GM19351 (cell line): ENCODE results near the gene C10orf90.

ENCODE experiments used
- ATAC-seq: cut with Tn5 transposase; IDR thresholded peaks from one replicate; pipeline ENCODE4 v1.9.1; 2021; ENCODE audit warnings: mild to moderate bottlenecking, moderate library complexity; ENCODE audit not compliant: unreplicated experiment

The C10orf90 gene, protein sequence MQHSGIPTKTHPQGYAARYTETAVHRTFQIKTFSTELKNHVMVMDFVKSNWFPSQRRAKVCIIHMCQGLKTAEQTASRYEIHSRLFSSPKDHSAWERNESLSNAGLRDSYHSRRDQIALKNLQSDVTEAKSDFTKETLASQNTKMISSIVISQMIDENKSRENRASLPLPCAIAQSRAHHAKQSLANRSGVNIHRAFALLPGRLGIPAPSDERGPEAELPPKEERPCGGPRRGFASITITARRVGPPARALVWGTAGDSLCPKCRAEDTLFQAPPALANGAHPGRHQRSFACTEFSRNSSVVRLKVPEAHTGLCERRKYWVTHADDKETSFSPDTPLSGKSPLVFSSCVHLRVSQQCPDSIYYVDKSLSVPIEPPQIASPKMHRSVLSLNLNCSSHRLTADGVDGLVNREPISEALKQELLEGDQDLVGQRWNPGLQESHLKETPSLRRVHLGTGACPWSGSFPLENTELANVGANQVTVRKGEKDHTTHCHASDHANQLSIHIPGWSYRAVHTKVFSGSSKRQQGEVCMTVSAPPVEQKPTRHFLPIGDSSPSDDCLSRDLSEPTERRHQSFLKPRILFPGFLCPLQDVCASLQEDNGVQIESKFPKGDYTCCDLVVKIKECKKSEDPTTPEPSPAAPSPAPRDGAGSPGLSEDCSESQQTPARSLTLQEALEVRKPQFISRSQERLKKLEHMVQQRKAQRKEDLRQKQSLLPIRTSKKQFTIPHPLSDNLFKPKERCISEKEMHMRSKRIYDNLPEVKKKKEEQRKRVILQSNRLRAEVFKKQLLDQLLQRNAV

DNA sequence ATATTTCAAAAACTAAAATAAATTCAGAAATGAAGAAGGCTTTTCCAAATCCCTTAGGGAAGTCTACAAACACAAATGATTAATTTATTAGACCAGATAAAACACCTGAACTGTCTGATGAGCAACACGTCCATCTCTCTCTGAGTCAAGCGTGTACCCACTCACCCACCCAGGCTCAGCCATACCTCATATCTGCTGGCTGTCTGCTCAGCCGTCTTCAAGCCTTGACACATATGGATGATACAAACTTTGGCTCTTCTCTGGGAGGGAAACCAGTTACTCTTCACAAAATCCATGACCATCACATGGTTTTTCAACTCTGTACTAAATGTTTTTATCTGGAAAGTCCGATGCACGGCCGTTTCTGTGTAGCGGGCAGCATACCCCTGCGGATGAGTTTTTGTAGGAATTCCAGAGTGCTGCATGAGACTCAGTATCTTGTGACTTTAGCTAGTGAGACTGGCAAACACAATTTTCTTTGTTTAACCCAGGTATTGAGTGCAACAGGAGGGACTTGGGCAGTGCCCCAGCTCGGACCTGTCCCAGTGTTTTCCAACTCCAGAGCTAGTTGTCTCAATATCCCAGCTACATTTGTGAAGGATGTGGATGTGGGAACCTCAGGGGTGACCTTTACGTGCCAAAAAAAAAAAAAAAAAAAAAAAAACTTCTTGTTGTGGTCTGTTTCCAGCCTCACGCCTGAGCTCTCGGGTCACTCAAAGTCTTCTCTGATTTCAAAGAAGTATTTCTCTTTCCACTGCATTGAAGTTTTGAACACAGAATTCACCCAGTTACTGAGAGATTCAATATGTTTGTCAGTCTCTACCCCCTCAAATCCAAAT is at the start of gene C10orf90:
Gene C10orf90 (minus strand): TSS at position 638 of the 839 bp plus-strand sequence. CDS start 213 bp downstream, at position 425.
- no peak for ATAC-seq

DNA sequence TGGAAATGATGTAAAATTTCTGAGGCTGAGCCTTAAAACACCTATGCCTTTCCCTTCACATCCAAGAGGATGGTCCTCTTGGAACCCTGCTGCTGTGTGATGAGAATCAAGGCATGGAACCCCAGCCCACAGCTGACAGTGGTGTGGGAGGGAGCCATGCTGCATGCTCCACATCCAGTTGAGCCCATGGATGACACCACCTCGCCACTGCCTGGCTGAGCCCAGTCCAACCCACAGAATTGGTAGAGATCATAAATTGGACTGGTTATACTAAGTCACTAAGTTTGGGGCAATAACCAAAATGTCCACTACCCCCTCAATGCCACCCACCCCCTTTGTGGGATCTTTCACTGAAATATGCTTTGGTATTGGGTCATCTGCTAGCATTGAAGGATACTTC is 45.9 kb upstream of the C10orf90 start:
- no peak for ATAC-seq

DNA sequence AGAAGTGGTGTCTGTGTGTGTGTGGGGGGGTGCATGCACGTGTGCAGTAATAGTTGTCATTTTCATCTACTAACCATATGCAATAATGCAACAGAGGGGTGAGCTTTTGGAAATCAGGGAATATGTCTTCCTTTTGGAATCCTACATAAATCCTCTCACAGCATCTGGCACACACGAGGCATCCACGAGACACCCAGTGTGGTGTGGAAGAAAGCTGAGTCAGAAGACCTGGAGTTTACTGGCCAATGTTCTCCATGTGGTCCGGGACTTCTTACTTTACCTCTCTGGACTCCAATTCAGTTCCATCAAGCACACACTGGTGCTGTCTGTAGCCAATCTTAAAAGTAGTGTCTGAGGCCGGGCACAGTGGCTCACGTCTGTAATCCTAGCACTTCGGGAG is 43.1 kb upstream of the C10orf90 start:
- ATAC-seq = no peak

DNA sequence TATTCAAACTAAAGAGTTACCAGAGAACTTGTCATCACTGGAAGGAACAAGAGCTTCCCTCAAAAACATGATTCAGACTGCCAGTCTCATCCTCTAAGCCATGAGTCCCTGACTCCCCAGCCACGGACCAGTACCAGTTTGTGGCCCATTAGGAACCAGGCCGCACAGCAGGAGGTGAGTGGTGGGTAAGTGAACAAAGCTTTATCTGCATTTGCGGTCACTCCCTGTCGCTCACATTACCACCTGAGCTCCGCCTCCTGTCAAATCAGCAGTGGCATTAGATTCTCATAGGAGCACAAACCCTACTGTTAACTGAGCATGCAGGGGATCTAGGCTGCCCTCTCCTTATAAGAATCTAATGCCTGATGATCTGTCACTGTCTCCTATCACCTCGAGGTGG is 42.2 kb upstream of the C10orf90 start:
- ATAC-seq = no peak

DNA sequence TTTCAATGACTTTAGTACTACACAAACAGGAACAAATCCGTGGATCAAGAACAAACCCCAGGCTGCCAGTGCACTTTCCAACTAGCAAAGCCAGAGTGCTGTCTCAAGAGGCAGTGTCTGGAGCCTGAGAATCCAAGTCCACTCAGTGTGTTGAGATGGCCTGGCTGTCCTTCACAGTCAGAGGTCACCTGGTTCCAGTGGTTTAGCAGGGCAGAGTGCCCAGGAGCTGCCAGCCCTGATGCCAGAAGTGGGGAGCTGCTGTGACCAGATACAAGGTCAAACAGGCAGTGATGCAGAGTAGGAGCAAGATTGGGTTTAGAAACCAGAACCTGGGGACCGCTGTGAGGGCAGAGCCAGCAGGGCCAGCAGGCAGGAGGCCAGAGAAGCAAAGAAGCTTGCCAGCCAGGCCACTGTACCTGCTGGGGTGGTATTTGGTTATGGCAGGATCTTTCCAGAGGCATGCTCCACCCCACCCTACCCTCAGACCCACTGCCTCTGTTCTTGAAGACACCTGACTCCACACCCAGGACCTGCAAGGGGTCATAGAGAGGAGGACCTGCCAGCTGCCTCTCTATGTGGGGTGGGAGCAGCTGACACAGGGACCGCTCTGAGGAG is 35.6 kb upstream of the C10orf90 start:
- no peak for ATAC-seq

DNA sequence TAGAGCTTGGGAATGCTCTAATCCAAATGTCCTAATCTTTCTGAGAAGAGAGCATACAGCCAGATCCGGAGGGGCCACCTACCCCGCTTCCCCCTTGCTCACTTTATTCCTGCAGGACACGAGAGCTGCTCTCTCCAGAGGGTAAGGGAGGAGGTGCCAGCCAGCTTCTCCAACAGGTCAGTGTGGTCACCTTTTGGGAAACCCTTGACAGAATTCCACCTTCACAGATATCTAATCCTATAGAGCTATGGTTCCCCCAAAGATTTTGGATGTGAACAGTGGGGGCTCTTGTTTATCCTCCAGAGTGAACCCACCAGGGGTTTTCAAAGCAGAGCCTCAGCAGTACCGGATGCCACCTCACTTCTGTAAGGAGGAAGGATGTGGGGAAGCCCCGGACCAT is 34.6 kb upstream of the C10orf90 start:
- no peak for ATAC-seq

DNA sequence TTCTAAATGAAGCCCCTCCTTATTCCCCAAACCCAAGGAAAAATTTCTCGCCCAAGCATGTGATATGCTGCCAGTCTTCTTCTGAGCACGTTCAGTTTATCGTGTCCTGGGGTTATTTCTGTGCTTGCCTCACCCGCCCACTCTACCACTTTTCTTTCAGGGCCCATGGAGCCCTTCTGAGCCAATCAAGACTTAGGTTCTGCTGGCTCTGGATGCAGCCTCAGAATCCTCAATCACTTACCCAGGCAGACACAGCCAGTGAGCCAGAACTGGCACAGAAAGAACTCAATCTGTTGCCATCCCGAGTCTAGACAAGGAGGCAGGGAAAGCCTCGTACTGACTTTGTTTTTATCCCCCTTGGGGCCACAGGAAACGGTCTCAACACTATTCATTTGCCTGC is 34.2 kb upstream of the C10orf90 start:
- ATAC-seq = no peak

DNA sequence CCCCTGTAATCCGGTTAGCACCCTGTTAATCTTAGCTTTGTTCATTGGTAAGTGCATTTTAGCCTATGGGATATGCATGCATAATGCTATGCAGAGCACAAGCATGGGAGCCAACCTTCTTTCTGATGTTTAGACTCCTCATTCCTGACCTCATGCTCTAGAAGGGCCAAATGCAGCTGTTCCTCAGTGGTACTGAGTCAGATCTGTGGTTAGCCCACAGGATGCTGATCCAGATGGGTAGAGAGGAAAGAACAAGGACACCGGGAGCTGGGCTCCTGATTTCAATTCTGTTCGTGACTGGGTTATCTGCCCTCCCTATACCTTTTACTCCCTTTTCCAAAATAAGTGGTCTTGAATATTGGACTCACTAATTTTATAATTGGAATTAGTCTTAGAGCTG is 31.7 kb upstream of the C10orf90 start:
- no peak for ATAC-seq

DNA sequence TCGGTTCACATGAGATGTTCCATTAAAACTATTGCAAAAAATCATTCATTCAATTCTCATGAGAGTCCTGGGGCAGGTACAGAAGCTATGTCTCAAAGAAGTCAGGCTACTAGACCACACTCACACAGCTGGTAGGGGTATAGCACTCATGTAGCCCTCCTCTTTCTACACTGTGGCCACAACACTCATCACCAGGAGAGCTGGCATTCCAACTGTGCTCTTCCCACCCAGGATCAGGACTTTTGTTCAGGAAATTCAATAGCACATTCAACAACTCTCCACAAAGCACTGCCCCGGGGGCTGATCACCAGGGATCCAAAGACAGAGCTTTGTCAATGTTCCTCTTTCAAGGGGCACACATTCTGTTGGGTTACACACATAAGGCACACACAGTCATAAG is 31.0 kb upstream of the C10orf90 start:
- ATAC-seq = no peak

DNA sequence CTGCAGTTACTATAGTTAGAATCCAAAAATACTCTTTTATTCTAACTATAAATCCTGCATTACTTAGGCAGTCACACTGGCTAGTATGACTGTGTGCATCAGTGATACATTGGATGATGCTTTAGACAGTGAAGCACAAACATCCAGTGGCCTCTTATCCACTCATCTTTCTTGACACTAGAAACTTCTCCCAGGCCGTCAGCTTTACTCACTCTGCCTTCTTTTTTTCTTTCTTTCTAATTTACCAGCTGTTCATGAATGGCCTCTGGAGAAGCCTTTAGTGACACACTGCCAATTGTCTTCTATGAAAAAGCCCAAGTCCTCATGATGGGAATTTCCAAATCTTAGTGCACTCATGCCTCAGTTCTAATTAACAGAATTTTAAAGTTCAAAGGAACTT is 26.2 kb upstream of the C10orf90 start:
- no peak for ATAC-seq

DNA sequence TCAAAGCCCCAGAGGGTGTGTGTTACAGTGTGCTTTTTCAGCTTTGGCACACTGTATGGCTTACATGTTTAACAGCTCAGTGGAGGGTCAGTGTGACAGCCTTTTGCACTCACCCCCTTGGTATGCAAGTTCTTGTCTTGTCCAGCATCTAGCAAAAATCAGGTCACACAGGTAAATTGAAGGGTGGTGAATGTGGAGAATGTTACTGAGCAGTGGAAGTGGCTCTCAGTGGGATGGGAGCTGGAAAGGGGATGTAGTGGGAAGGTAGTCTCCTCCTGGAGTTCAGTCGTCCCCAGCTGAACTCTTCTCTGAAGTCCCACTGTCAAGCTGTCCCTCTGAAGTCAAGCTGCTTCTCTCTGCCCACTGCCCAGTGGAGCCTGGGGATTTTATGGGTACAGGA is 21.0 kb upstream of the C10orf90 start:
- ATAC-seq = no peak

DNA sequence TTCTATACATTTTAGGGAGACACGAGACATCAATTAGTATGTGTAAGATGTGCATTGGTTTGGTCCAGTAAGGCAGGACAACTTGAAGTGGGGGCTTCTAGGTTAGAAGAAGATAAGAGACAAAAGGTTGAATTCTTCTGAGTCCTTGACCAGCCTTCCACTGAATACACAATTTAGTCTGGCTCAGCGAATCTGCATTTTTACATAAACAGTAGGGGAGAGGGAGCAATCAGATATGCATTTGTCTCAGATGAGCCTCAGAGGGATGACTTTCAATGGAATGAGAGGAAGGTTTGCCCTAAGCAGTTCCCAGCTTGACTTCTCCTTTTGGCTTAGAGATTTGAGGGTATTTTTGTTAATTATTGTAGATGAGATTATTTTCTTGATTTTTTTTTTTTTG is 20.0 kb upstream of the C10orf90 start:
- no peak for ATAC-seq

DNA sequence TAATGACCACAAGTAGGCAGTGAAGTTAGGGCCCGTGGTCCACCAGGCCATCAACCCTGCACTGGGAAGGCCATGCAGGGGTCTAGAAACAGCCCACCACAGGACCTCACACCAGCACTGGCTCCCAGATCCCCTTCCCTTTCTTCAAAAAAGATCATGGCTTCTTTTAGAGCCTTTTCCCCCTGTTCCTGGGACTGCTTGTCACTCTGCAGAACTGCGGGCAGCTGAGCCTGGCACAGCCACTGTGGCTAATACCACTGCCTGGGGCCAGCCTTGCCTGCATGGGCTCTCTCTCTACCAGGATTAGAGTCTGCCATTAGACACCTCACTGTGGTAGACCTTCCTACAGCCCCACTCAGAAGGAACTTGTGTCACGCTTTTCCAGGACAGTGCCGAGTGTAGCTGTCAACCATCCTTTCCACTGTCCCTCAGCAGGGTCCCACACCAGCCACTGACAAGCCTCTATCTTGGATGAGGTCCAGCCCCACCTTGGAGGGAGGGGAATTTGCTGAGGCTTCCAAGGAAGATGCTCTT is 19.0 kb upstream of the C10orf90 start:
- no peak for ATAC-seq

DNA sequence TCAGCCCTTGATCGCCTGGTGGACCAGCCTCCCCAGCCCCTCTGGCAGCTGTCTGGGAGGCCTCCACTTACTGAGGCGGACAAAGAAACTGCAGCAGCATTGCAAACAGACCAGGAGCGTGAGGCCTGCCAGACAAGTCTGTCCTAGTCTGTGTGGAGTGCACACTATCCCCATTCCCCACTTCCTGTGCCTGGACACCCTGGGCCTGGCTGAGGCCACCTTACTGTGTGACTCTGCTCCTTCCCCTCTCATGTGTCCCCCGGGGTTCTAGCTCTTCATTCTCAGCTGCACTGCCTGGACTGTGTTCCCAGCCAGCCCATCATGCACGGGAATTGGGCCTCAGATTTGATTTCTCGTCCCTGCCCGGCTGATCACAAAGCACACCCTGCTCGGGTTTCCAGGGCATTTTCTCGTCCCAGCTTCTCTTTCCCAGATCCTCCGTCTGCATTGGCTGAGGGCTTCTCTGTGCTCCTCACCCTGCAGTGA is 16.7 kb upstream of the C10orf90 start:
- ATAC-seq = no peak

DNA sequence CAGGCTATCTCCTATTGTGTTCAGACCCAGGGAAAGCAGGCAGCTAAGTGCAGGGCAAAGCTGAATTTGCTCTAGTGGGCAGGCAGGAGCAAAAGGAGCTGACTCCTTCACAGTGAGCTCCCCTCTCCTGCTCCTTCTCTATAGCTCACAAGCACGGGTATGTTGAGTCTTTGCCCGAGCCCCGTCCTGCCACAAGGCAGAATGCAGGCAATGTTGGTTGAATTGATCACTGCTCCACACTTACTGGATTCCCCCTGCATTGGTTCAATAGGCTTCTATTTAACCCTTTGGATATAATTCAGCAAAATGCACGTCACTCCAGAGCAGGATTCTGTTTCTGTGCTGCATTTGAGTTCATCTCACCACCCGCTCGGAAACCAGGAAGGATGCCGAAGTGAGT is 16.2 kb upstream of the C10orf90 start:
- ATAC-seq = no peak

DNA sequence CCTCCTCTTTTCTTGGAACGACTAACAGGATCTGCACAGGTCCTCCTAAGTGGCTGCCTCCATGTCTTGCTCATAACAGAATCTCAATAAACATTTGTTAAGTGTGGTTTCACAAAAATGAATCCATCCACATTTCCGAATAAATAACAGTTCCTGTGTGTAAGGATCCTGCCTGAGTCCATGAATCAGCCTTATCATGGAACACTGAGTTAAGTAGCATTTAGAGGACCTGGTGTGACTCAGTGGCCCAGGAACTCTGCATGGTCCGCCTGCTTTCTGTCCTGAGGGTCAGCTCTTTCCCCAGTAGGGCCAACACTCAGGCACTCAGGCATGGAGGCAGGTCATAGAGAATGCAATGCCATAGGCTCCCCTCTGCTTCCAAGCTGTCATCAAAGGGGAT is 15.8 kb upstream of the C10orf90 start:
- no peak for ATAC-seq

DNA sequence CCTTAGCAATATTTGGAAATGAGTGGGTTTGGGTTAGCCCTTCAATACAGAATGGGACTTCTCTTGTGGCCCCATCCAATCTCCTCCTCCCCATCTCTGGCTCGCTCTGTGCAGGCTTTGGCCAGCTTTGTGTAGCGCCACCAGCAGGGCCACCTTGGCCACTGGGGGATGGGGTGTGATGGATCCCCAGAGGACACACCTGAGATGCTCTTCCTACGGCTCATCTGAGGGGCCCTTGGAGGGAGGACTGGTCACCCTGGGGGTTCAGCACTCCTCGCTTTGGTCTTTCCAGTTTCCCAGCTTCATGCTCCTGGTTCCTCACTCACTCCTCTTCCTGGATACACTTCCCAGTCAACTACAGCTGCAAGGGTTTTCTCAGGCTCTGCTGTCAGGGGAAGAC is 15.3 kb upstream of the C10orf90 start:
- no peak for ATAC-seq

DNA sequence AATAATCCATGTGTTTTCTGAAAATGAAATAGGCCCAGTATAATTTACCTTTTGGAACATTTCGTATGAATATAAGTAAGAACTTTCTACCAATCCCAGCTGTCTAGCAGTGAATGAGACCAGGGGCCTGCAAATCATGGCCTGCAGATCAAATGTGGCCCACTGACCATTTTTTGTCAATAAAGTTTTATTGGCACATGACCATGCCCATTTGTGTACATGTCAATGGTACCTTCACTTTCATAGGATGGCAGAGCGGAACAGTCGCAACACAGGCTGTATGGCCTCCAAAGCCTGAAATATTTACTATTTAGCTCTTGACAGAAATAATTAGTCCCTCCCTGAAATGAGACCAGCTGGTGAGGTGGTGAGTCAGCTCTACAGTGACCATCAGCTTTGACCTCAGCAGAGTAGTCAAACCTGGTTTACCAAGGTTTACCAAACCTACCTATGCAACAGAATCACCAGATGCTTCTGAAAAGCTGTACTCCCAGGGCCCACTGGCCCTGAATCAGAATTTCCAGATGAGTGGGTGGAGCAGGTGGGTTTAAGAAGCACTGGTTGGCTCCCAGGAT is 13.8 kb upstream of the C10orf90 start:
- ATAC-seq = no peak

DNA sequence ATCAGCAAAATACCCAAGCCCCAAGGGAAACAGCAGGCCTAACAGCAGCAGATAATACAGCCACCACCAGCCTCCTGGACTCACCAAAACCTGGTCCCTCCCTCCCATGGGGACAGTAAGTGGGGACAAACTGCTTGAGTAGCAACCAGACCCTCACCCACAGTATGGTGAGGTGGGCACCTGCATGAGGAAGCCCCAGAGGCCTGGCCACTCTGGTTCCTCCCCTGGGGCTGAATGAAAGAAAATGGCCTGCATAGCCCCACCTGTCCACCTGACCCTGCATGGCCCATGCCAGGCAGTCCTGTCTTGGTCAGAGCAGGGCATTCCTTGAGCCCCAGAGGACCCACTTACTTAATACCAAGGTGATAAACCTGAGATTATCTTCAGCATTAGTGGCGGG is 13.0 kb upstream of the C10orf90 start:
- no peak for ATAC-seq
